Pons (tissue), 1 donor: ENCODE data around the gene AKR1C8.
"Not testable (repeated sequence)": the region's sequence is repeated elsewhere in the genome, so short reads cannot be mapped to it uniquely, and the experiment has no call there.

Source experiments
- DNase-seq: peaks from one replicate; pipeline ENCODE4 v3.0.0-alpha.2; 2016; ENCODE audit warnings: low spot score

AKR1C8 gene

DNA sequence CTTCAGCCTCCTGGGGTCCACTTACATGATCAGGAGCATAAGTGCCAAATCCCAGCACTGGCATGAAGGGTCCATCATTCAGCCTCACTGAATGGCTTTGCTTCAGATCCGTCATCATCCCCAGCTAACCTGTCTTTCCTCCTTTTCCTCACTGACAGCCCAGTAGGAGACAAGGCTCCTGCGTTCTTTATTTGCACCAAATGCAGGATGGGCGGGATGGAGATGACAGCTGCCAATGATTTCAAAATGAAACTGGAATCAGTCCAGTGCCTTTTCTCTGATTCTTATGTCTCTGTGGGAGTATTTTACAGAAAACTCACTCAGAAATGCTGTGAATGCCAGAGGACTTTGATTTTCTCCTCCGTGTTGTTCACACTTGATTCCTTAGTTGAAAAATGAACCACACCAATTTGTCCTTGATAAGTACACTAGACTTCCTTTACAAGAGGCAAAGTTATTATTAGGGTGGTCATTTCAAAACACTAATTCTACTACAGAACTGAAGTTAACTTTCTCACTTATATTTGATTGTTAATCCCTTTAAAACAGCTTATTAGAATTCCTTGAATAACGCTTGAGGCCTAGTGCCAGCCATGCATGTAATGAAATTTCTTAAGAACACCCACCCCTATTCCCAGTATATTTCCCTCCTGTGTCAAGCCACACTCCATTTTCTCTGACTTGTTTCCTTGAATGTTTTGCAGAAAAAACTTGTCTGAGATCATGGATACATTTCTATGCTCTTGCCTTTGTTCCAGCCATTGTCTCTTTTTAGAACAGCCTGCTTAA lies at the start of gene AKR1C8:
Gene AKR1C8, minus strand, starts transcription at position 164 of the 789 bp plus-strand sequence. Its CDS starts 46 bp downstream, at position 118.
- DNase-seq, result no peak

DNA sequence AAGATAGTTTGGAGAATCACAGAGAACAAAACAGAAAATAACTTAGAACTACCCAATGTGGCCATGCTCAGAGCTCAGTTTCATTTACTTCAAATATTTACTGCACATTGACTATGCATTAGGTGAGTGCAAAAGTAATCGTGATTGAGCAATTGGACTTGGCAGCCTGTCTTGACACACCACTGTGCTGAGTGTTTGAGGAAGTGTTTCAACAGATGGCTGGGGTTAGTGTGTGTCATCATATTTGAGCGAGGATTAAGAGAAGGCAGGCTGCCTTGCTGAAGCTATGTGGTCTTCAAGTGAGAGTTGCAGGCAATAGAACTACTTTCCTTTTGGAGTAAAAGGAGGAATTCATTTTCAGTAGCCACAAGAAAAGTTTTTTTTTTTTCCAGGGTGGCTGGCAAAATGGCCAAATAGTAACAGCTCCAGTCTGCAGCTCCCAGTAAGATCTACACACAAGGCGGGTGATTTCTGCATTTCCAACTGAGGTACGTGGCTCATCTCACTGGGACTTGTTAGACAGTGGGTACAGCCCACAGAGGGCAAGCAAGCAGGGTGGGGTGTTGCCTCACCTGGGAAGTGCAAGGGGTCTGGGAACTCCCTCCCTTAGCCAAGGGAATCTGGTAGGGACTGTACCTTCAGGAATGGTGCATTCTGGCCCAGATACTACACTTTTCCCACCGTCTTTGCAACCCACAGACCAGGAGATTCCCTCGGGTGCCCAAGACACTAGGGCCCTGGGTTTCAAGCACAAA lies 49.3 kb upstream of the AKR1C8 start:
- peak; percentile 15 for DNase-seq

DNA sequence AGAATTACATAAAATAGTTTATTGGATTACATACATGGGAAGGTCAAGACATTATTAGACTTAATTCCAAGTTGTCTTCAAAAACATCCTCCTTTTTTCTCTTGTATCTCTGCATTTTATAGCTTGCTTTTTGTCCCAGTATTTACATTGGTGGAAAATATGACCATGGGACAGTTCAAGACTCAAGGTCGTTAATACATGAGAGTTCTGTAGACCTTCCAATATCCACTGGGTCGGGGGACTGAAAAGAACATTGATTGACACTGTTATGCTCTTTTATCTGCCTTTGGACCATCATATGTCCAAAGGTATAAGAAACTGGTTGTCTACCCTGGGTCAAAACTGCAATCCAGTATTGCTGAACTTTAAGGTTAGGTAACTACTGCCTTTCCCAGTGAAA lies 48.4 kb upstream of the AKR1C8 start:
- no peak for DNase-seq

DNA sequence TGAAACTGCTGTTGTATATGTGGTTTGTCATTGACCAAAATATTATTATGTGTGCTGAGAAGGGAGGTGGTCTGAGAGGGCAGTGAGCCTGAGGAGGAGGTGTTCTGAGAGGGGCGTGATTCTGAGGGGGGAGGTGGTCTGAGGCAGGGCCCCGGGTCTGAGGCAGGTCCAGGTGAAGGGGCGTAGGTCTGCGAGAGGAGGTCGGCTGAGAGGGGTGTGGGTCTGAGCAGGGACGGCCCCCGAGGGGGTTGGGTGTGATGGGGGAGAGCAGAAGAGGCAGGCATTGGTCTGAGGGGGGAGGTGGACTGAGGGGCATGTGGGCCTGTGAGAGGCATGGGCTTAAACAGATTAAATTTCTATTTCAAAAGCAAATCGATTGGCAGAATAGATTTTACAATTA lies 44.1 kb upstream of the AKR1C8 start:
- no peak for DNase-seq

DNA sequence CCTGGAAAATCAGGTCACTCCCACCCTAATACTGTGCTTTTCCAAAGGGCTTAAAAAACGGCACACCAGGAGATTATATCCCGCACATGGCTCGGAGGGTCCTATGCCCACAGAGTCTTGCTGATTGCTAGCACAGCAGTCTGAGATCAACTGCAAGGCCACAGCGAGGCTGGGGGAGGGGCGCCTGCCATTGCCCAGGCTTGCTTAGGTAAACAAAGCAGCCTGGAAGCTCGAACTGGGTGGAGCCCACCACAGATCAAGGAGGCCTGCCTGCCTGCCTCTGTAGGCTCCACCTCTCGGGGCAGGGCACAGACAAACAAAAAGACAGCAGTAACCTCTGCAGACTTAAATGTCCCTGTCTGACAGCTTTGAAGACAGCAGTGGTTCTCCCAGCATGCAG lies 38.0 kb upstream of the AKR1C8 start:
- DNase-seq, result not testable (repeated sequence)

DNA sequence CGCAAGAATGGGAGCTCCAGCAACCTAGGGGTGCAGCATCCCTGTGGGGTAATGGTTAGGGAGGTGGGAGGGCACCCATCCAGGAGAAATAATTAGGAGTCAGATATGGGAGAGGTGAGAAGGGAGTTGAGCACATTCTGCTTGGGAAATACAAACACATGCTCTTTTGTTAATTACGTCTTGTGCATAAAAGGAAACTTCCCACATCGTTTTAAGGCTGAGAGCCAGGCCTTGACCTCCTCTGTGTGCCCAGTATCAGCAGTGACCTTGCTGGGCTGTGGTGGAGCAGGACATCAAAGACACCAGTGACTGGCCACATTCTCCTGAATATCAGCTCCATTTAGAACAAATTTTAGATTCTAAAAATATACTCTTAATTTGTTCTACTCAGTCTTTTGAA lies 34.3 kb upstream of the AKR1C8 start:
- DNase-seq, result no peak

DNA sequence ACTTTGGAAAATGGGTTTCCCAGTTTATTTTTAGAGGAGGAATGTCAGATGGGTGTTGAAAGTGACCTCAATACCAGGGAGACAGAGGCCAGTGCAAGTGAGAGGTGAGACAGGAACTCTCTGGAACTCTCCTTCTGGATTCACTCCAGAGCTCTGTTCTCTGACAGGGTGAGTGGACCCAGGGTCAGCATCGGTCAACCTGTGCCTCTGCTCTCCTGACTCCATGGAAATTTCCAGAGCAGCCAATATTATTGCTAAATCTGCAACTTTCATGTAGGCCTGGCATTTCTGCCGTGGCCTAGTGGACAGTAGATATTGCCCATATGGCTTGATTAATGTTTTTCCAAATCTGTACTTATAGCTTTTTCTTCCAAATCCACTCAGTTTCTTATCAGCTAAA lies 31.9 kb upstream of the AKR1C8 start:
- DNase-seq, result no peak

DNA sequence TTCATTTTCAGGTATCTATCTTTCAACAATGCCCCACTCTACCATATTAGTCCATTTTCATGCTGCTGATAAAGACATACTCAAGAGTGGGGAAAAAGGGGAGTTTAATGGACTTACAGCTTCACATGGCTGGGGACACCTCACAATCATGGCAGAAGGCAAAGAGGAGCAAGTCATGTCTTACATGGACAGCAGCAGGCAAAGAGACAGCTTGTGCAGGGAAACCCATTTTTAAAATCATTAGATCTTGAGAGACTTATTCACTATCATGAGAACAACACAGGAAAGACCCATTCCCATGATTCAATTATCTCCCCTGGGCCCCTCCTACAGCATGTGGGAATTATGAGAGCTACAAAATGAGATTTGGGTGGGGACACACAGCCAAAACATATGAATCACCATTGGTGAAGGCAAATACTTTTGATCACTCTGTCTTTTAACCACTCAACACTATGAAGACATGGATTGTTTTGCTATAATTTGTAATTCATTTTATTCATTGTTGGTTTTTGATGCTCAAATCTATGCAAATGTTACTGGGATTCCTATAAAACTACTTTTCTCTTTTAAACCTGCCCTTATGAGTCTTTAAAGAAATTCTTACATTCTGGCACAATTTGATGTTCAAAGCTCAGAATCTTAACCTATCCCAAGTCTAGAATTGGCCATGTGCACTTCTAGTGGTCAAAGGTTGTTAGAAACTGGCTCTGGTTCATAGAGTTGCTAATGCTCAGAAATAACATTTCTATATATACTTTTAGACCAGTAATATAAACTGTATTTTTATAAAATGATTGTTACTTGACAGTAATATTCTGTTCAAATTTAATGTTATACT lies 27.0 kb upstream of the AKR1C8 start:
- DNase-seq, result no peak

DNA sequence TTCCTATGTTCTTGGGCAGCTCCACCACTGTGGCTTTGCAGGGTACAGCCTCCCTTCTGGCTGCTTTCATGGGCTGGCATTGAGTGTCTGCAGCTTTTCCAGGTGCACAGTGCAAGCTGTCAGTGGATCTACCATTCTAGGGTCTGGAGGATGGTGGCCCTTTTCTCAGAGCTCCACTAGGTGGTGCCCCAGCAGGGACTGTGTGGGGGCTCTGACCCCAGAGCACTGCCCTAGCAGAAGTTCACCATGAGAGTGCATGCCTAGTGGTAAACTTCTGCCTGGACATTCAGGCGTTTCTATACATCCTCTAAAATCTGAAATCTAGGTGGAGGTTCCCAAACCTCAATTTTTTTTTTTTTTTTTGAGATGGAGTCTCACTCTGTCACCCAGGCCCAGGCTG lies 25.3 kb upstream of the AKR1C8 start:
- DNase-seq, result not testable (repeated sequence)

DNA sequence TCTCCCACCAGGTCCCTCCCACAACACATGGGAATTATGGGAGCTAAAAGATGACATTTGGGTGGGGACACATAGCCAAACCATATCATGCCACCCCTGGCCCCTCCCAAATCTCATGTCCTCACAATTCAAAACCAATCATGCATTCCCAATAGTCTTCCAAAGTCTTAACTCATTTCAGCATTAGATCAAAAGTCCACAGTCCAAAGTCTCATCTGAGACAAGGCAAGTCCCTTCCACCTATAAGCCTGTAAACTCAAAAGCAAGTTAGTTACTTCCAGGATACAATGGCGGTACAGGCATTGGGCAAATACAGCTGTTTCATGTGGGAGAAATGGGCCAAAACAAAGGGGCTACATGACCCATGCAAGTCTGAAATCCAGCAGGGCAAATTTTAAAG lies 24.8 kb upstream of the AKR1C8 start:
- not testable (repeated sequence) for DNase-seq

DNA sequence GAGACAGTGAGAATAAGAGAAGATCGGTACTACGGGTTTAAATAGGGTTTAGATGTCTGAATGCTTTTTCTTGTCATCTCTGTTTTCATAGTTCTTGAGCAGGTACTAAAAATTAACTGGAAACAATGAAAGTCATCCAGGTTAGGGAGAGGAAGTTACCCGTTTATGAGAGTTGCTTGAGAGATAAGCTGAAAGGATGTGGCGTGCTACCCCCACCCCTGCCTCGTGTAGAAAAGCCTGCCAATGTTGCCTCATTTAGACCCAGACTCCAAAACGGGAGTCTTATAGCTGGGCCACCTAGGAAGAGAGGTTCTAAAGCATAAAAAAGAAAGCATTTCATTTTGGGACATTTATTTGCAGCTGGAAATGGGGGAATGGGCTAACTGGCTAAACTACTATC lies 21.8 kb upstream of the AKR1C8 start:
- DNase-seq, result no peak

DNA sequence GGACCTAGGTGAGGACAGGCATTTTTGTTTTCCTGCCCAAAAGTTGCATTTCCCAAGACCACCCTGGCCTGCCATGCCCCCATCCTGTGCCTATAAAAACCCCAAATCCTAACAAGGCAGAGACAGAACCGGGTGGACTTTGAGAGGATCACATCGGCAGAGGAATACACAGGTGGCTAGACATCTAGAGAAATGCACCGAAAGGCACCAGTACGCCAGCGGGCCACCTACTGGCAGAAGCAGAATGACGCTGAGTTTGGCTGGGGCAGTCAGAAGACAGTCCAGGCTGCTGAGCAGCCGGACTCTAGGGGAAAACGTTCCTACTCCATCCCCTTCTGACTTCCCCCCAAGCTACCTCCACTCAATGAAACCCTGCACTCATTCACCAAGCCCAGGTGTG lies 14.4 kb upstream of the AKR1C8 start:
- no peak for DNase-seq

DNA sequence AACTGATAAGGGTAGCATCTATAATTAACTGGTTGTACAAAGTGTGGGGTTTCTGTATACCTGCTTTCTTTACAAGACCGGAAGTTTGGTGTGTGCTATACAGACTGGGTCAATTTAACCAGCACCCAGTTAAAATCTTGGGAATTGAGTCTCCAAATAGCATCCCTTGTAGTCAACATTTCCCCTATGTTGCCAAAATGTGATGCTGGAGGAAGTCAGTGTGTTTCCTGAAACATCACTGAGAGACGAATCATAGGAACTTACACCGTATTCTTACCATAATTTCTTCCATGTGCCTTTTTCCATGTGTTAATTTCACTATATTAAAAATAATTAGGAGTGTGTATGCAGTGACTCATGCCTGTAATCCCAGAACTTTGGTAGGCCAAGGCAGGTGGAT lies 13.4 kb upstream of the AKR1C8 start:
- DNase-seq, result no peak

DNA sequence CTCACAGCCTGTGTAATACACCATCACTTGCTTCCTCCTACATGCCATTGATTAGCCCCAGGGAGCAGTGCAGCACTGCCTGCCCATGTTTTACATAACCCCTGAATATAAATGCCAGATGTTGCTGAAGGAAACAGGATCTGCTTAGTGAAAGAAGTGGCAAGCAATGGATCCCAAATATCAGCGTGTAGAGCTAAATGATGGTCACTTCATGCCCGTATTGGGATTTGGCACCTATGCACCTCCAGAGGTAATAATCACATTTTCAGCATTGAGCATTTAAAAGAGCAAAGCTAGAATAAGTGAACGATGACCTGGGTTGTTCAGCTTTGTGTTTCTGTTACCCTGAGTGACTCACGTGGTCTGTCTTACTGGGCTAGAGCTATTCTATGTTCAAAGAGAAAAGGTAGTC lies 11.8 kb upstream of the AKR1C8 start, which contains the start of gene AKR1C4:
Gene AKR1C4, plus strand, starts transcription at position 136 of the 412 bp plus-strand sequence. Its CDS starts 31 bp downstream, at position 167.
- no peak for DNase-seq

DNA sequence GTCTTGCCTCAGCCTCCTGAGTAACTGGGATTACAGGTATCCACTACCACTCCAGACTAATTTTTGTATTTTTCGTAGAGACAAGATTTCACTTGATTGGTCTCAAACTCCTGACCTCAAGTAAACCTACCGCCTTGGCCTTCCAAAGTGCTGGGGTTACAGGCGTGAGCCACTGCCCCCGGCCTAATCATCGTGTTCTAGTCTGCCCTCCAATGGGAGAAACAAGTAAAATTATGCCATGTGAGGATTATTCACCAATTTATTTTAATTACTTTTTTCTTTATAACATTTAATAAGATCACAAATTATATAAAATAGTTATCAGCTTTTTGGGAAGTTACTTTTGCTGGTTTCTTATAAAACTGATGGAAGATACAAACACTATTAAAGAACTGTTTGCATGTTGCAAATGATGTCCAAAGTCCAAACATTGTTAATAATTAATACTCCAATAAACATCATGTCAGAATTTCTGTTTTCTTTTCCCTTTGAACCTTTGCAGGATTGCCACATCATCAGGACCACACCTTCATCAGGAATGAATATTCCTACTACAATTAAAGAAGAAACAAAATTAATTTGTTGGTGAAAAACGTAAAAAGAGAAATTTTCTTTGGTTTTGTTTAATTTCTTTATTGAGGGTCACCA lies 10.9 kb upstream of the AKR1C8 start:
- no peak for DNase-seq

DNA sequence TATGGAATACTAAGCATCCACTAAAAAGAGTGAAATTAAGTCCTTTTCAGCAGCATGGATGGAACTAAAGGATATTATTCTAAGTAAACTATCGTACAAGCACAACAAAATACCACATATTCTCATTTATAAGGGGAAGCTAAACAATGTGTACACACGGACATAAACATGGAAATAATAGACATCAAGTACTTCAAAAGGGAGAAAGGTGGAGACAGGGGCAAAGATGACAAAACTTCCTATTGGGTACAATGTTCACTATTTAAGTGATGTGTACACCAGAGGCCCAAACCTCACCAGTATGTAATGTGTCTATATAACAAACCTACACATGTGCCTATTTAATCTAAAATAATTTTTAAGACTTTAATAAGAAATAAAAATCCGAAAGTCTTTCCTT lies 9.5 kb upstream of the AKR1C8 start:
- DNase-seq, result no peak

DNA sequence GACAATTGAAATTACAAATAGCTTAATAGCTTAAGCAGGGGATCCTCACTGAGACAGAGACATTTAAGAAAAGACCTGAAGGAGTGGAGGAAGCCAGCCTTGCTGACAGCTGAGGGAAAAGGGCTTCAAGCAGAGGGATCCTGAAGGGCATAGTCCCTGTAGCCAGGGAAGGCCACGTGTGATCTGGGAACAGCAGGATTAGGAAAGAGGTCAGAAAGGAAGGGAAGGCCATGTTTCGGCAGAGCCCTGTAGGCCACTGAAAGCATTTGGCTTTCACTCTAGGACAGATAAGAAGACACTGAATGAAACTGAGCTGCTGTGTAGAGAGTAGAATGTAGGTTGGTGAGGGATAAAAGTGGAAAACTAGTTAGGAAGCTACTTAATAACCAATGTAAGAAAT lies 3.4 kb upstream of the AKR1C8 start:
- DNase-seq, result no peak

DNA sequence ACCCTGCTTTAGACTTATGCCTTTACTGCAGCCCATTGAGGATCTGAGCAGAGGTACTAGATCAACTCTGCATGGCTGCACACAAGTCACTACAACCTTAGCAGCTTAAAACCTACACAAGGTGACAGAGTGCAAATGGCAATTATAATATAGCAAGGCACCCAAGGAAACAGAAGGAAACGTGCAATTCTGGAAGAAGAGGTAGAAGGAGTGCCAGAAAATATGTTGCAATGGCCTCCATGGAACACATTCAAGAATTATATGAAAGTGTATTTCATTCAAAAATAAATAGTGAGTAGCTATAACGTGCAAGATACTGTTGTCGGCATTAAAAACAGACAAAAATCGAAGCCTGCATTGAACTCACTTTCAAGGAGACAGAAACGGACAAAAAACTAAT lies 2.9 kb upstream of the AKR1C8 start:
- DNase-seq, result no peak

DNA sequence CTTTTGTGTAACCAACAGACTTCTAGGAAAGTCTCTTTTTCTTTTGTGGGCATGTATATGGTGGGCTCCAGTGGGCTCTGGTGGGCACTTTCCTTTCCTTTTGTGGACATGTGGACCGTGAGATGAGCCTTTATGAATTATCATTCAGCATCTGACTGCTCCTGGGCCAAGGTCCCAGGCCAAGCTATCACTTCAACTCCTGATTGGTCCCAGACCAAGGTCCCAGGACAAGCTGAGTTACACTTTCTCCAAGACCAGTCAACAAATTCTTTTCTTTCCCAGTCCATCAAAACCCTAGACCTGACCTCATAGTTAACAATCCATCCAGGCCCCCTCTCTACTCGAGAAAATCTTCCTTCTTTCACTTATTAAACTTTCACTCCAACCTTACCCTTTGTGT lies 1.0 kb downstream of the AKR1C8 start:
- DNase-seq, result no peak

DNA sequence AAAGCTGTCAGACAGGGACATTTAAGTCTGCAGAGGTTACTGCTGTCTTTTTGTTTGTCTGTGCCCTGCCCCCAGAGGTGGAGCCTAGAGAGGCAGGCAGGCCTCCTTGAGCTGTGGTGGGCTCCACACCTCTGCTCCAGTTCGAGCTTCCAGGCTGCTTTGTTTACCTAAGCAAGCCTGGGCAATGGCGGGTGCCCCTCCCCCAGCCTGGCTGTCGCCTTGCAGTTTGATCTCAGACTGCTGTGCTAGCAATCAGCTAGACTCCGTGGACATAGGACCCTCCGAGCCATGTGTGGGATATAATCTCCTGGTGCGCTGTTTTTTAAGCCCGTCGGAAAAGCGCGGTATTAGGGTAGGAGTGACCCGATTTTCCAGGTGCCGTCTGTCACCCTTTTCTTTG lies 4.4 kb downstream of the AKR1C8 start:
- not testable (repeated sequence) for DNase-seq

DNA sequence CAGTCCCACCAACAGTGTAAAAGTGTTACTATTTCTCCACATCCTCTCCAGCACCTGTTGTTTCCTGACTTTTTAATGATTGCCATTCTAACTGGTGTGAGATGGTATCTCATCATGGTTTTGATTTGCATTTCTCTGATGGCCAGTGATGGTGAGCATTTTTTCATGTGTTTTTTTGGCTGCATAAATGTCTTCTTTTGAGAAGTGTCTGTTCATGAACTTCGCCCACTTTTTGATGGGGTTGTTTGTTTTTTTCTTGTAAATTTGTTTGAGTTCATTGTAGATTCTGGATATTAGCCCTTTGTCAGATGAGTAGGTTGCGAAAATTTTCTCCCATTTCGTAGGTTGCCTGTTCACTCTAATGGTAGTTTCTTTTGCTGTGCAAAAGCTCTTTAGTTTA lies 9.4 kb downstream of the AKR1C8 start:
- not testable (repeated sequence) for DNase-seq

DNA sequence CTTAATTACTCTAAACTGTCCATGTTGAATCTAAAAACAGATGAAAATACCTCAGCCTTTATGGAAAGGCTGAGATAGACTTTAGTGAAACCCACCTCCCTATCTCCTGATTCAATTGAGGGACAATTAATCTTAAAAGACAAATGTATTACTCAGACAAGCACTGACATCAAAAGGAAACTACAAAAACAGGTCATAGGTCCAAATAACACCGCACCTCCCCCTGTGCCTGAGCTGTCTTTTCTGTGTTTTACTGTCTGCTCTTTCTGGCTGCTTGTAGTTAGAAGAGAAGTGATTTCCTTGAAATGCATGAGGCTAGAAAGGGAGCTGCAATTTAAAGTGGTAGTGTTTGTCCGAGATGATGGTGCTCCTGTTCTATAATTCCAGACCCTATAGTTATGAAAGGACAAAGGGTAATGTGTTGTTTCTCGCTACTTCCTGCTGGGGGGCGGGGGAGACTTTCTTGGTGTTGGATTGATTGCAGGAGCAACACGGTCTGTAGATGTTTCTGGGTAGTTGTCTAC lies 16.0 kb downstream of the AKR1C8 start:
- DNase-seq, result no peak
